Esophagus mucosa (tissue), 1 donor: ENCODE measurements around the gene FAM98B. TPM values are rescaled to one million over a fixed set of nuclear protein-coding genes. Genes with fewer than 3 reads are reported as not detected.

Source experiments
- total RNA-seq: library from RNA; stranded (reverse); gene quantifications from one replicate; pipeline ENCODE4 v1.2.4, GENCODE V29; 2023
- donor health status: DM: yes; HTN: yes; CAD: no.

FAM98B gene
- total RNA-seq, 1 donor from 2014 or later = 8.9 TPM

Other genes with a start within 250 kb of the FAM98B start
- gene SPRED1, start 201.3 kb upstream of the FAM98B start, total RNA-seq = 10.0 TPM
- 21.2 TPM for gene RASGRP1, start 110.7 kb downstream of the FAM98B start, total RNA-seq